Measurements from ENCODE around the gene GCNT3.

Gene GCNT3

DNA sequence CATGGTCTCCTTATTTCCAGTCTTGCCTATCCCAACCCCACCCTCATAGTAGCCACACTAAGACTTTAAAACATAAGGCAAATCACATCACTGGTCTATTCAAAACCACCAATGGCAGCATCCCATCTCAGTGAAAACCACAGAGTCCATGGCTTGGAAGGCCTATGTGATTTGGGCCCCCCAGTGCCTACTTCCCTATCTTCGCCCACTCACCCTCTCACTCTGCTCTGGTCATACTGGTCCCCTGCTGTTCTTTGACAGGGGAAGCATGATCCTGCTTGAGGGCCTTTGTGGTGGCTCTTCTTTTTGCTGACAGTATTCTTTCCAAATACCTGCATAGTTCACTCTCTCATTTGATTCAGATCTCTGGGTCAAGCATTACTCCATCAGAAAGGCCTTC lies 42.5 kb downstream of the GCNT3 start:
- DNase-seq (ENCODE audit: low read depth): no peak
- TF ChIP-seq, protein P1, sequence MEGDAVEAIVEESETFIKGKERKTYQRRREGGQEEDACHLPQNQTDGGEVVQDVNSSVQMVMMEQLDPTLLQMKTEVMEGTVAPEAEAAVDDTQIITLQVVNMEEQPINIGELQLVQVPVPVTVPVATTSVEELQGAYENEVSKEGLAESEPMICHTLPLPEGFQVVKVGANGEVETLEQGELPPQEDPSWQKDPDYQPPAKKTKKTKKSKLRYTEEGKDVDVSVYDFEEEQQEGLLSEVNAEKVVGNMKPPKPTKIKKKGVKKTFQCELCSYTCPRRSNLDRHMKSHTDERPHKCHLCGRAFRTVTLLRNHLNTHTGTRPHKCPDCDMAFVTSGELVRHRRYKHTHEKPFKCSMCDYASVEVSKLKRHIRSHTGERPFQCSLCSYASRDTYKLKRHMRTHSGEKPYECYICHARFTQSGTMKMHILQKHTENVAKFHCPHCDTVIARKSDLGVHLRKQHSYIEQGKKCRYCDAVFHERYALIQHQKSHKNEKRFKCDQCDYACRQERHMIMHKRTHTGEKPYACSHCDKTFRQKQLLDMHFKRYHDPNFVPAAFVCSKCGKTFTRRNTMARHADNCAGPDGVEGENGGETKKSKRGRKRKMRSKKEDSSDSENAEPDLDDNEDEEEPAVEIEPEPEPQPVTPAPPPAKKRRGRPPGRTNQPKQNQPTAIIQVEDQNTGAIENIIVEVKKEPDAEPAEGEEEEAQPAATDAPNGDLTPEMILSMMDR (conservative IDR thresholded peaks at IDR 0.05; ENCODE audit: control insufficient read depth, insufficient read depth, low read depth, low read length): no peak

DNA sequence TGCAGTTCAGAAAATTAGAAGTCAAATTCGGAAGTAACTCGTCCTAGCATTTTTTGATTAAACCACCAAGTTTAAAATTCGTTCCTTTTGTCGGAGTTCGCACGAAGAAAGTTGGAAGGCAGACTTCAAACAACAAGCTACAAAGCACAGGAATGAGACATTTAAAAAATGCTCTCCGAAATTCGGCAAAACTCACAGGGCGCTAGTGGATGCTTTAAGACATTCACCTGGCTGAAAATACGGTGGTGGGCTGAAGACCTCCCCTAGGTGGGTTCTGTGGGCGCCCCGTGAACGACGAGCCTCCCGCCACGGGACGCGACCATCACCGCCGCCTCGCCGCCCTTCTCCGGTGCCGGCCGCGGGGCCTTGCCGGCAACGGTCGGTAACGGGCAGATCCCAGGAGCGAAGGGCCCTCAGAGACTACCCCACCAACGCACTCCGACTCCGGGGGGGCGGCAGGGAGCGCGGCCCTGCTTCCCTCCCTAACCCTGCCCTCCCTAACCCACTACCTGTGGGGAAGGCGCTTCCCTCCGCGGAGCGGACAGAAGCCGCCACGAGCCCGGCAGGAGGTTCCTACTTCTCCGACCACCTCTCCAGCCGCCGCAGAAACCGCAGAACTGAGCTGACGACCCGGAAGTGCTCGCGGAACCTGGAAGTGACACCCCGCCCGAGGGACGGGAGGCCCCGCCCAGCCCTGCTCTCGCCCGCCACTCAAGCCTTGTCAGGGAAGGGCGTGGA lies 45.5 kb downstream of the GCNT3 start, which contains the start of gene GTF2A2:
Gene GTF2A2 (minus strand): TSS at position 619 of the 738 bp plus-strand sequence. CDS start 5,238 bp downstream, outside the sequence.
- peak within 1 kb of the TSS; percentile 86 for H3K4me3 ChIP-seq (ENCODE audit: control insufficient read depth, low read depth, low read length)
- TF ChIP-seq, protein P1 (conservative IDR thresholded peaks at IDR 0.05; ENCODE audit: control insufficient read depth, insufficient read depth, low read depth, low read length): no peak
- DNase-seq (ENCODE audit: low read depth): peak; percentile 90

More for the DNA sequence above, 42.5 kb downstream of the GCNT3 start:
- H3K4me3 ChIP-seq (ENCODE audit: control insufficient read depth, low read depth, low read length): no peak overlapping the region

- DNase-seq (ENCODE audit: low read depth): no peak
- H3K4me3 ChIP-seq (ENCODE audit: control insufficient read depth, low read depth, low read length): peak overlapping the region; percentile 86
- TF ChIP-seq, protein P1 (conservative IDR thresholded peaks at IDR 0.05; ENCODE audit: control insufficient read depth, insufficient read depth, low read depth, low read length): no peak
Measured at GRCh38 chr15:59657635-59658125, 46.1 kb downstream of the GCNT3 start.

- TF ChIP-seq, protein P1 (conservative IDR thresholded peaks at IDR 0.05; ENCODE audit: control insufficient read depth, insufficient read depth, low read depth, low read length): no peak
- no peak overlapping the region for H3K4me3 ChIP-seq (ENCODE audit: control insufficient read depth, low read depth, low read length)
- no peak for DNase-seq (ENCODE audit: low read depth)
Measured at GRCh38 chr15:59659366-59659765, 47.8 kb downstream of the GCNT3 start.

- TF ChIP-seq, protein P1 (conservative IDR thresholded peaks at IDR 0.05; ENCODE audit: control insufficient read depth, insufficient read depth, low read depth, low read length): no peak
- H3K4me3 ChIP-seq (ENCODE audit: control insufficient read depth, low read depth, low read length): no peak overlapping the region
- peak; percentile 77 for DNase-seq (ENCODE audit: low read depth)
Measured at GRCh38 chr15:59662260-59662659, 50.7 kb downstream of the GCNT3 start.

- no peak overlapping the region for H3K4me3 ChIP-seq (ENCODE audit: control insufficient read depth, low read depth, low read length)
- TF ChIP-seq, protein P1 (conservative IDR thresholded peaks at IDR 0.05; ENCODE audit: control insufficient read depth, insufficient read depth, low read depth, low read length): no peak
- DNase-seq (ENCODE audit: low read depth): no peak
Measured at GRCh38 chr15:59668556-59668955, 57.0 kb downstream of the GCNT3 start.

Data from fibroblast of mammary gland (primary cell).